ENCODE data around the gene UBL7. TPM values are rescaled to one million over a fixed set of nuclear protein-coding genes. Genes with fewer than 3 reads are reported as not detected.
A peak's percentile ranks its signal among the peaks of the same experiment; 100 is the strongest.

UBL7 gene
- total and polyA plus RNA-seq, 2 donors (not counting 1 experiment from before 2014, with no cell fraction given) = 44.4 to 73.9 TPM

- no peak for ATAC-seq (ENCODE audit: low read depth)
- ChIA-PET POLR2A (interaction anchor here (0.8 to 5.3 kb wide), 8 partner anchors 28 to 346 kb away, joined by 3 to 32 read pairs (median 4); no protein-coding TSS in a partner anchor), CTCF (interaction anchor here (0.5 to 26.1 kb wide), 10 partner anchors 9 to 379 kb away, joined by 3 to 855 read pairs (median 5); no protein-coding TSS in a partner anchor)
- intact Hi-C loops (cut with micrococcal nuclease) = loop anchor here (10.0 kb wide), 1 partner anchor 354 kb away; the partner anchor contains the start of gene CSK
- Histone ChIP-seq H3K4me2 (replicated peaks; ENCODE audit: low read depth, low read length, poor library complexity, severe bottlenecking) (peak overlapping the region; percentile 91), H3K9ac (ENCODE audit: low read length) (peak overlapping the region; percentile 86), H3K36me3 (replicated peaks in 1 of 2; ENCODE audit: control extremely low read depth in 1 of 2, control insufficient read depth in 1 of 2, extremely low read depth in 1 of 2, insufficient read depth in 2 of 2, low read length in 1 of 2) (peaks cover 0 to 13% of the 10 kb centered on the region in 2 experiments), H3K4me3 (ENCODE audit: control extremely low read depth in 1 of 5, extremely low read depth in 1 of 5, insufficient read depth in 1 of 5, low read depth in 2 of 5, low read length in 4 of 5) (peak overlapping the region in 3 of 5 experiments; percentile 82 to 89 (median 83)), H2AFZ (ENCODE audit: insufficient read depth, low read depth, low read length, poor library complexity, severe bottlenecking) (no peak overlapping the region), H3K4me1 (ENCODE audit: control insufficient read depth in 2 of 2, insufficient read depth in 2 of 2, low read length in 2 of 2) (peaks cover 75 to 91% of the 10 kb centered on the region in 2 donors), H3K79me2 (ENCODE audit: control insufficient read depth, insufficient read depth, low read length) (peaks cover 77% of the 10 kb centered on the region), H3K9me3 (ENCODE audit: control extremely low read depth in 1 of 3, control insufficient read depth in 2 of 3, insufficient read depth in 1 of 3, low read length in 2 of 3) (no peaks in the 10 kb centered on the region), H3K27ac (ENCODE audit: low read length in 2 of 2) (peak overlapping the region; percentile 63 to 75), H4K20me1 (ENCODE audit: control insufficient read depth, insufficient read depth, low read length, poor library complexity, severe bottlenecking) (peaks cover 59% of the 10 kb centered on the region), H3K27me3 (replicated peaks in 1 of 4; ENCODE audit: control extremely low read depth in 1 of 4, control insufficient read depth in 3 of 4, insufficient read depth in 4 of 4, low read length in 3 of 4) (no peaks in the 10 kb centered on the region)
- no peak for TF ChIP-seq CTCF (IDR thresholded peaks at IDR 0.05)
- no peak for TF ChIP-seq EZH2 (IDR thresholded peaks at IDR 0.05; ENCODE audit: borderline replicate concordance, insufficient read depth, low read depth, low read length, poor library complexity, severe bottlenecking)
- Mint-ChIP-seq H3K9me3 (ENCODE audit: insufficient read depth) (no peaks in the 10 kb centered on the region), H3K4me1 (peaks cover 86% of the 10 kb centered on the region), H3K4me3 (peak overlapping the region; percentile 96), H3K27ac (peak overlapping the region; percentile 91), H3K27me3 (no peaks in the 10 kb centered on the region)
- DNase-seq = peak; percentile 39
- WGBS (ENCODE audit: insufficient coverage) = 65% methylated on average over 1 of the region's 1 CpG
These were observed 29.8 kb downstream of the UBL7 start for GRCh38 chr15:74431116-74431515.

- Mint-ChIP-seq H3K27me3 (no peaks in the 10 kb centered on the region), H3K4me3 (peak overlapping the region; percentile 96), H3K4me1 (peaks cover 86% of the 10 kb centered on the region), H3K9me3 (ENCODE audit: insufficient read depth) (no peaks in the 10 kb centered on the region), H3K27ac (peak overlapping the region; percentile 91)
- Histone ChIP-seq H3K4me2 (replicated peaks; ENCODE audit: low read depth, low read length, poor library complexity, severe bottlenecking) (peak overlapping the region; percentile 91), H4K20me1 (ENCODE audit: control insufficient read depth, insufficient read depth, low read length, poor library complexity, severe bottlenecking) (peaks cover 59% of the 10 kb centered on the region), H3K79me2 (ENCODE audit: control insufficient read depth, insufficient read depth, low read length) (peaks cover 83% of the 10 kb centered on the region), H3K27ac (ENCODE audit: low read length in 2 of 2) (peak overlapping the region; percentile 63 to 75), H2AFZ (ENCODE audit: insufficient read depth, low read depth, low read length, poor library complexity, severe bottlenecking) (no peak overlapping the region), H3K4me3 (ENCODE audit: control extremely low read depth in 1 of 5, extremely low read depth in 1 of 5, insufficient read depth in 1 of 5, low read depth in 2 of 5, low read length in 4 of 5) (peak overlapping the region in 3 of 5 experiments; percentile 82 to 89 (median 83)), H3K9me3 (ENCODE audit: control extremely low read depth in 1 of 3, control insufficient read depth in 2 of 3, insufficient read depth in 1 of 3, low read length in 2 of 3) (no peaks in the 10 kb centered on the region), H3K36me3 (replicated peaks in 1 of 2; ENCODE audit: control extremely low read depth in 1 of 2, control insufficient read depth in 1 of 2, extremely low read depth in 1 of 2, insufficient read depth in 2 of 2, low read length in 1 of 2) (peaks cover 0 to 15% of the 10 kb centered on the region in 2 experiments), H3K9ac (ENCODE audit: low read length) (peak overlapping the region; percentile 86), H3K4me1 (ENCODE audit: control insufficient read depth in 2 of 2, insufficient read depth in 2 of 2, low read length in 2 of 2) (peaks cover 80 to 91% of the 10 kb centered on the region in 2 donors), H3K27me3 (replicated peaks in 1 of 4; ENCODE audit: control extremely low read depth in 1 of 4, control insufficient read depth in 3 of 4, insufficient read depth in 4 of 4, low read length in 3 of 4) (no peaks in the 10 kb centered on the region)
- intact Hi-C loops (cut with micrococcal nuclease) = loop anchor here (10.0 kb wide), 1 partner anchor 354 kb away; the partner anchor contains the start of gene CSK
- ChIA-PET CTCF (interaction anchor here (1.1 to 26.1 kb wide), 6 partner anchors 10 to 127 kb away, joined by 4 to 855 read pairs (median 7); no protein-coding TSS in a partner anchor), POLR2A (interaction anchor here (1.2 to 5.3 kb wide), 5 partner anchors 27 to 46 kb away, joined by 4 to 32 read pairs (median 6); no protein-coding TSS in a partner anchor)
- TF ChIP-seq EZH2 (IDR thresholded peaks at IDR 0.05; ENCODE audit: borderline replicate concordance, insufficient read depth, low read depth, low read length, poor library complexity, severe bottlenecking) (no peak), CTCF (IDR thresholded peaks at IDR 0.05) (no peak)
- DNase-seq = peak; percentile 68
- 60% methylated on average over 2 of the region's 6 CpGs for WGBS (ENCODE audit: insufficient coverage)
- peak; percentile 4 for ATAC-seq (ENCODE audit: low read depth)
These were observed 30.4 kb downstream of the UBL7 start for GRCh38 chr15:74430510-74430951.

Measured in B cell (primary cell).